Measurements from ENCODE around the gene C10orf67.
"Not testable (repeated sequence)": the region's sequence is repeated elsewhere in the genome, so short reads cannot be mapped to it uniquely, and the experiment has no call there.

The C10orf67 gene

DNA sequence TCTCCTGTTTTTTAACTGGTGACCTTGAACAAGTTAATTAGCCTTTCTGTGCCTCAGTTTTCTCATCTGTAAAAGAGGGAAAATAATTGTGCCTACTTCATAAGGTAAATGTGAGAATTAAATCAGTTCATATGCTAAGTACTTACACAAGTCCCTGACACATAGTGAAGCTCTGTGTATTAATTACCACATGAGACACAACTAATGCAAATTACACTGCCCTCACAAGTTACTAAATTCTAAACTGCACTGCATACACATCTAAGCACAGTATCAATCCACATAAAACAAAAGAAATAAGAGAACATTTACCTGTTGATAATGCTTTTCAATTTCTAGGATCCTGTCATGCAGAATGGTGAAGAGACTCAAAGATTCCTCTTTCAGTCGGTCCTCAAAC is 22.5 kb downstream of the C10orf67 start:
- DNase-seq: no peak

DNA sequence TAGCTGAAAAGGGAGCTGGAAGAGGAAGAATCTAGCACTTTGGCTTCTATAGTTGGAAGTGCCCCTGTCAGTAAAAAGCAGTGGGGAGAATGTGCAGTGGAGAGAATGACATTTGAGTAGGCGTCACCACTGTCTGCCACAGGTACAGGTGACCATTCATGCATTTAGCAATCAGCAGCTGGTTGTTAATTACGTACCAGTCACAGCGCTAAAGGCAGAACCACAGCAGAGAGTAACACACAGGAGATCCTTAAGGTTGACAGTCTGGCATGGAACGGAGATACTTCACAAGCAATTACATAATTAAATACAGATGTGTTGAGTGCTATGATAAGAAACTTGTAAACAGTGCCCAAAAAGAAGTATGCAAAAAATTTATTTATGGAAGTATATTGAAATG is 24.8 kb downstream of the C10orf67 start:
- DNase-seq: no peak

DNA sequence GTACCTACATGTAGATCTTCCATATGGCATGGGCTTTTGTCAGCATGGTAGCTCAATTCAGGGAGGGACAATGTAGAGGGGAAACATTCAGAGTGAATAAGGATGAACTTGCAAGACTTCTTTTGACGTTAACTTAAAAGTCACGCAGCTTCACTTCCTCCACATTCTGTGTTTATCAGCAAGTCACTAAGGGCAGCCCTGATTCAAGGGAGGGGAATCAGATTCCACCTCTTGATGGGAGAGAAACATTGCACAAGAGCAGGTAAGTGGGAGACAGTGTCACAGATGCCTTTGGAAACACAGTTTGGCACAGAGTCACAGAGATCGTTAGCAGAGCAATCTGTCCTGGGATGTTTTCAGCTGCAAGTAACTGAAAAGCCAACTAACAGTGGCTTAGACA is 26.2 kb downstream of the C10orf67 start:
- DNase-seq: no peak

DNA sequence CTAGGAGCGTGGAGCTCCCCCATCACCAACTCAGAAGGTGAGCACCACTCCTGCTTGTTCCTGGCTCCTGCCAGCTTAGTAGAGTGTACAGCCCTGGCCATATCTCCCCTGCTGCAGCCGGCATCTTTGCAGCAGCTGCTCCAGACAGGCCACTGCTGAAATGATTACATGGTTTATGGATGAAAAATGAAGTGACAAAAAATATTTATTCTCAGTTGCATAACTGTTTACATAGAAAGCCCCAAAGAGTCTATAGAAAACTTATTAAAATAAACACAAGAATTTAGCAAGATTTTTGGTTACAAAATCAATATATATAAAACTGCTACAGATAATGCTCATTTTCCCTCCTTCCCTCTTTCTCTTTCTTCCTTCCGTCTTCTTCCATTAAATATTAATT is 27.2 kb downstream of the C10orf67 start:
- no peak for DNase-seq

DNA sequence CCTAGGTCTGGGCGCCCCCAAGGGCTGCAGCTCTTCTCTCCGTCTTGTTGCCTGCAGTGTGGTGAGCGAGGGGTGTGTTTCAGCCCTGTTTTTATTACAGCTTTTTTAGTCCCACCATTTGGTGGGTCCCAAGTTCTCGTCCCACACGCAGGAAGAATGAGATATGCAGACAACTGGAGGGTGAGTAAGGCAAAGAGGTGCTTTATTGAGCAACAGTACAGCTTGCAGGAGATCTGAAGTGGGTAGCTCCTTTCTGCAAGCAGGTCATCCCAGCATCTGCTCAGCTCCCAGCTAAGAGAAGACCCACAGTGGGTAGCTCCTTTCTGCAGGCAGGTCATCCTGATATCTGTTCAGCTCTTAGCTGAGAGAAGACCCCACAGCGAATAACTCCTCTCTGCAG is 28.2 kb downstream of the C10orf67 start:
- no peak for DNase-seq

DNA sequence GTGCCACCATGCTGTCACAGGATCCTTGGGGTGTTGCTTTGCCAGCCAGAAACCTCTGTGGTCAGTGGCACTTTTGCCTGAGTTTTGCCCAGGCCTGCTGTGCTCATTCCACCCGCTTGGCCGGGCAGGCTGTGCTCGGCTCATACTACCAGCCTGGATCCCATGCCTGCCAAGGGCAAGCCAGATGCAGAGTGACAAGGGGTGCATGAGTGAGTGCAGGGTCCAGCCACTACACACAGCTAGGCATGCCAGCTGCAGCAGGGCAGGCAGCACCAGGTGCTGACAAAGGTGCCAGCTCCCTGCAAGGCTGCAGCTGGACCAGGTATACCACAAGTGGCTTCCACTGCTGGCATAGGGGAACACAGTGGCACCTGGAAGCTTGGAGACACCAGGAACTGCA is 28.6 kb downstream of the C10orf67 start:
- DNase-seq: no peak

DNA sequence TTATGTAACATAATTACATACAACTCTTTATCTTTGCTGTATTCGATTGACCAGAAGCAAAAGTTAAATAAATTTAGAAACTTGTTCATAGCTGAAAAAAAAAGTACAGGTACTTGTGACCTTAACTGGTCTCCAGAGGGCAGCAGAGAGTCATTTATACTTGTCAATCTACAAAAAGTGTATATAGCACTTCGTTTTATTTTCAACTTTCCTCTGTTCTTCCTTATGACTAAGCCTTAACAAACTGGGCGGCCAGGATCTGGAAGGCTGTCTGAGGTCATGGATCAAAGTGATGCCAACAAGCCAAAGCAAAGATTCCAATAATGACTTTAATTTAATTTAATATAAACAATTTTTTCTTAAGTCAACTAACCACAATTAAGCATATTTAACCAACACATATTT is 29.8 kb downstream of the C10orf67 start:
- peak; percentile 0 to 59 for DNase-seq

DNA sequence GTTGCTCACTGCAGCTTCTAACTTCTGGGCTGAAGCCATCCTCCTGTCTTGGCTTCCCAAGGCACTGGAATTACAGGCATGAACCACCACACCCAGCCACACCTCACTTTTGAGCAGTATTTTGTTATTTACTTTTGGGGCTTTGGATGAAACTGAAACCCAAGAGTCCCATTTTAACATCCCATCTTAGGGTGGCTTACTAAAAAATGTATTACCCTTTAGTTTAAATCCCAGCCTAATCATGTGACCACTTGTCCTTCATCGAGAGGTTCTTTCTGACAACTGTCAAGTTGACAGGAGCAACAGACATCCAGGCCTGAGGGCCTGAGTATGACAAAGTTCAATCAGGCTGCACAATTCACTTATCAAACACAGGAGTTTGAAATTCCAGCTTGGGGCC is 33.6 kb downstream of the C10orf67 start:
- DNase-seq: no peak

DNA sequence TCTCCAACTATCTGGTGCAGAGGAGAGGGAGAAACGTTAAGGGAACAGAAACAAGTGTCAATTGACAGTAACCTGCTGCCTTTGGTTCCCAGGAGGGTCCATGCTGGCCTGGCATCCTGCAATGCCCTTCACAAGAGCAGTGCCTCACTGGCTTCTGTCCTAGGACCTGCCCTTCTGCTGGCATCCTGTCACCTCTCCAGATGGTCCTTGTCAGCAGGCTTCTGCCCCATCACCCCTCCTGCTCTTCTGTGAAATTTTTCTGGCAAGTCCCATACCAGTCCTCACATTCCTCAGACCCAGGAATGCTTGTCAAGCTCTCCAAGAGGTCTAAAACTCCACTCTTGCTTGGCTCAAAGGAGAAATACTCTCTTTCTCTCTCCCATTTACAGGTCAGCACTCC is 34.2 kb downstream of the C10orf67 start:
- no peak for DNase-seq

DNA sequence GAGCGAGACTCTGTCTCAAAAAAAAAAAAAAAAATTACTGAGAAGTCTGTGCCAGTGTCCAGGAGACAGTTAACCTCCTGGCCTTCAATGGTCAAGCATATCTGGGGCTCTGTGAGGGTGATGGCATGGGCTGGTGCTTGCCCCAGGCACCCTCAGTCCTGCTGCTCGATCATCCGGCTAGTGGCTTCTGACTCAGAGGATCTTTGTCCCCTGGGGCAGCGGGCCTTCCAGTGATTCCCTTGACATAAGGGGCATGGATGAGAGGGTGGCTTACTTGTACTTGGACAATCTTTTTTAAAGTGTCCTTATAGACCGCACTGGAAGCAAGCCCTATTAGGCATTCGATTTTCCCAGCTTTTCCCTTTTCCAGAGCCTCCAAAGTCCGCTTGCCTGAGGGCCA is 44.6 kb downstream of the C10orf67 start:
- DNase-seq: not testable (repeated sequence)

DNA sequence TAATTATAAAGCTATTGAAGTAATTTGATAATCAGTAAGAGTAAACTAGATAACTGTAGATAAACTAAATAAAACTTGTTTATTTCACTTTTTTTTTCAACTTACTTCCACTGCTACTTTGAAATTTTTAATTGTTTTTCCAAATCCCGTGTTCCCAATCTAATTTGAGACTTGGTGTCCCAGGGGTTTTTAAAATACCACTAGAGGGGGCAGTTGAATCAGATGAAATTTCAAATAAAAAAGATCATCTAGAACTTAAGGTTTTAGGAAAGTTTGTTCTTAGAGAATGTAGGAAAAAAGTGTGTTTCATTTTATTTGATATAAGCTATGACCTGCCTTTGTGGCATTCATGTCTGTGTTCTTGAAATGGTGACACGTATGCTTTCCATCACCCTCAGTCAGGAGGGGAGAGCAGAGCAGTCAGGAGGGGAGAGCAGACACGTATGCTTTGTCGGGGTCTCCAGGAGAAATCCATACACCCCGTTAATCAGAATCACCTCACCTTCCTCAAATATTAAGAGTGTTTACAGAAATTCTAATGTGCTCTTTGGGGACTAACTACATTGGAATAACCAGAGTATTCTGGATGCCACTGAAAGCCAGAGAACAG is 49.9 kb downstream of the C10orf67 start:
- peak in 1 of 2 experiments; percentile 1 for DNase-seq

DNA sequence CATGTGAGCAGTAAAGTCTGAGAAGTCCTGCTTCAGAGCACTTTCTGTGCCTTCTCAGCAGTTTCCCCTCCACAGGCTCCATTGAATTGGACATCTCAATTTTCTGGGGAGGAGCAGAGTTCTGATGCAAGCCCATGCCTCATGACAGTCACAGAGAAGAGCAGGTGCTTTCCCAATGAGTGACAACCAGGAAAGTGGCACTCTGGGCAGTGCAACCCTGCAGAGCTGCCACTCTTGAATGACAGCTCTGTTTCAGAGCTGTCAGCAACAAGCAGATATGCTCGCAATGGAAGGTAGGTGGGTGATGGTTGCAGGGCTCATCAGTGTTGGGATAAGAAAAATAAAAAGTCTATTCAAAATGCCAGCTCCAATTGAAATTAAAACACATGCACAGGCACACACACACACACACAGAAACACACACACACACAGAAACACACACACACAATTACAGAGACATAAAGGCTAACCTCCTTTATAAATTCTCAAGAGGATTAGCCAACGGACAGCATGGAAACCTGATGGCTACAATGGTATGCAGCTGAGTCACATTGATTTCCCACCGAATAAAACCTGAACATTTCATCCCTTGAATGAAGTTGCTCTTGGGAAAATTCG is 50.5 kb downstream of the C10orf67 start:
- no peak for DNase-seq

DNA sequence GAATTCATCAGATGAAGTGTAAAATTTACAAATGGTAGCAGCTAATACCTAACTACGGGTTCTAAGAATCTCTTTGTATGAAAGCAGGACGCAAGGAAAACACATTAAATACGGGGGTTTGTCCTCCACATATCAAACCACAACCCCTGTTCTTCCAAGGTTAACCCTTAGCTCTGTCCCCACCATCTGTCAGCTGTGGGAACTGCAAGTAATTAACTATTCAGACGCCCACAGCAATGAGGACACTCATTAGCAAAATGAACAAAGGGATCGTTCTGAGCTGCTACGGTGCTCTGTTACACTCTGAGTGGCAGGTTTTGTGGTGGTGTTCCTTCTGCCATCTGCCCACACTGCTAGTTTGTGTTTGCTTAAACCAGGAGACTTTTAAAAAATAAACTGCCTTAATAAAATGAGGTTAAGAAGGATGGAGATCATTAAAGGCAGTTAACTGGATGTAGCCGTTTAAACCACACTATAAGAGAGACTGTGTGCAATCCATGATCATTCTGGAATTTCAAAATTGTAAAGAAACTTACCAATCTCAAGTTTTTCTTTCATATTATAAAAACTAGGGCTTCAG is 51.4 kb downstream of the C10orf67 start:
- DNase-seq: peak; percentile 64 to 78

DNA sequence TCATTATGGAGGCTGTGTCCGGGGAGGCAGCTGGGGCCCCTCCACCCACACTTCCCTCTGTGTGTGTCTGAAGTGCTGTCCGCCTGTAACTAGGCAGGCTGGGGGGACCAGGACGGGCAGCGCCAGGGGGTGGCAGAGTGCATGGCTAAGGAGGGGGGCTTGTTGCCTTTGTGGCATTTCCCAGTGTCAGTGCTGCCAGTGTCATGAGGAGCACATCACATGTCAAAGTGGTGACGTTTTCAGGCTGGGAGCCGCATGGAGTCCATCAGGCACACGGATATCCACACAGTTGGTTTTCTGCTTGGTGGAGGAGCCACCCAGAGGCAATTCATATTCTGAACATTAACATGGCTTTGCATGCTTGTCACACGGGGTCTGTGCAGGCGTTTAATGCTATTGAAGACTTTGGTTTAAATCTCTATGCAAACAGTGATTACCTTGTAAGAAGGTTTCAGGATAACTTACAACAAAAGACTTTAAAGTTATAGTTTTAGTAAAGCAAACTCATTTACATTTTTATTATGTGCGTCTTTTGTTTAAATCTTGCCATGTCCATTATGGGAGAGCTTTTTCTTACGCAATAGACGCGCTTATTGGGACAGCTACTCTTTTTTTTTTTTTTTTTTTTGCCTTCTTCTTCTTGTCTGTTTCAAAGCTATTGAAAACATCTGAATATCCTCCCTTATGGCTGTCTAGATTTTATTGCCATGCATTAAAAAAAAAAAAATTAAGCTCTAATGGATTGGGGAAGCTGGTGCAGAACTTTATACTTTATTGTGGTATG is 52.9 kb downstream of the C10orf67 start:
- DNase-seq: peak; percentile 9 to 29

DNA sequence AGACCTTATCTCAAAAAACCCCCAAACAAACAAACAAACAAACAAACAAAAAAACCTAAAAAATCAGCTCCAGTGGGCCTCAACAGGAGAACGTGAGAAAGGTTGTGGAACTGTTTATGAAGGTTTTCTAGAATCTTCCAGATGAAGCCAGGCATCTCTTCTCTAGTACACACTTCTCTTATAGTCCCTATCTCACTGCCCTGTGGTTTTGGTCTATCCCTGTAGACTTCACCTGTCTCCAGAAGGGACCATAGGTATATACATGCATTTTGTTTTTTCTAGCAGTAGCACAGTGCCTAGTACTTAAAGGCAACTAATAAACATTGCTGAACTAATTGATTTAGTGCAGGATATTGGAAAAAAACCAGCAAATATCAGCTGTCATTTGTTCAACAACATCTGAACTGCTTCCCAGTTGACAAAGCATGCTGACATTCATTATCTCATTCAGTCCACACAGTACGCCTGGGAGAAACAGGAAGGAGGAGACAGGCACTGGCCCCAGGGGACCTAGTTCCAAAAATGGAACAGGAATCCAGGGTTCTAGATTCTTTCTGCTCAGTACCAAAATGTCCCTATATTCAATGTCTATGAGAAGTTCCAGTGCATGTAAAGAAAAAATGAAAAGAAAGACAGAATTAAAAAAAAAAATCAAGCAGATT is 59.8 kb downstream of the C10orf67 start:
- DNase-seq: no peak

DNA sequence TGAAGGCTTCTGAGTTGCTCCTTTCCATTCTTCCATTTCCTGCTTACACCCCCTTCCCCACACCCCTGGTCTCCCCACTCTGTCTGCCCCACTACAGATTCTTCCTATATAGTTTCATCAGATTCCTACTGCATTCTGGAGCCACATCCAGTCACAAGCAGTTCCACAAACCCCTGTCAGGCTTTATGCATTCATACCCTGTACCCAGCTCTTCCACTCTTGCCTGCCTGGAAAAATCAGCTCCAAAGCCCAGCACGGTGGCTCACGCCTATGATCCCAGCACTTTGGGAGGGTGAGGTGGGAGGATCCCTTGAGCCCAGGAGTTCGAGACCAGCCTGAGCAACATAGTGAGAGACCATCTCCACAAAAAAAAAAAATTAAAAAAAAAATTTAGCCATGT is 60.4 kb downstream of the C10orf67 start:
- DNase-seq: no peak

DNA sequence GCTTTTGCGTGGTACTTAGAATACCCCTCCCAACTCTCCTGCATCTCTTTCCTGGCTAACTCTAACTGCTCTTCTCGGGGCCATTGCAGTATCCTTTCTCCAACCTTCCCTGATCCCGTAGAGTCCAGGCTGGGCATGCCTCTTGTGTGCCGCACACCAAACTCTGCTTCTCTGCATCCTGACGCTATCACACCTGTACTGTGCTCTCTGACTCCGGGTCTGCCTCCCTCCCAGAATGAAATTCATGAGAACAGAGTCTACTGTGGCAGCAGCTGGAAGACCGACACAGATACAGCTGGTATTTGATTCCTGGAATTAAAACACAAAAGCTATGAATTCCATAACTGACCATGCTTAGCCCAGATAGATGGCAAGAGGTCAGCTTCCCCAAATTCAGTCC is 60.9 kb downstream of the C10orf67 start:
- DNase-seq: no peak

DNA sequence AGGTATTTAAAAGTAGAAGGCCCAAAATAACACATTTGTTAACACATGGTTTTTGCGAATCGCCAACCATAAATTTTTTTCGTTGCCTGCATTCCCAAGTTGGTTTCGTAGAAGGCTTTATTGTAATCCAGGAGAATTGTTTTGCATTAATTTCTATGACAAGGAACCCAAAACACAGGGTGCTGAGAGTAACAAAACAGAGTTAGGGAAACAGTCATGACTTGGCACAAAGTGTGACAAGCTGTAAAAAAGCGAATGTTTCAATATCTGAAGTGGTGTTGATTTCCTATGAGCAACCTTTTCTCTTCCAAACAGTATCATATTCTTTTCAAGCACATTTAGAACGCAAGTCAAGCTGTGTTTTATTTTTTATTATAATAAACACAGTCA is 63.6 kb downstream of the C10orf67 start:
- no peak for DNase-seq

DNA sequence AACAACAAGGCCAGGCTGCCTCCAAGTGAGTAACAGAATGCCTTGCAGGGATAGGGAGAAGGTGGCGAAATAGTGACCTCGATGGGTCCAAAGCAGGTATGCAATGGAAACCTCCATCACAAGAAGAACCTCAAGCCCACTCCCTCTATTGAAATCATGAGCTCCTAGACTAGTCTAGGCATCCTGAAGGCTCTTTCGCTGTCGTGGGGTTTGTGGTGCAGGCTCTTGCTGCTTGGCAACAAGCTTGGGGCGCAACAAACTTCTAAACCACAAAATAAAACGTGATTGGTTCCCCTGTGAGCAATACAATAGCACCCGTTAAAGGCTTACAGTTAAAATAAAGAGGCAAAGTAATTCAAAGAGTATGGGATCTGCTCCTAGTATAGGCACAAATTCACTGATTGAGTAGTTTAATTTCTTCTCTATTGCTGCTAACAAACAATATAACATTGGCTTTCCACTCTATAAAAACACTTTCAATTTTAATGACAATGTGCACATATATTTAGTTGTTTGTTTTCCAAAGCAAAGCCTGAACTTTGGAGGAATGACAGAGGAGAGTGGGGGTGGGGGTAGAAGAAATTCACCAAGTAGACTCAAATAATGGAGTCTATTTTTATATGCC is 64.1 kb downstream of the C10orf67 start:
- DNase-seq: no peak

DNA sequence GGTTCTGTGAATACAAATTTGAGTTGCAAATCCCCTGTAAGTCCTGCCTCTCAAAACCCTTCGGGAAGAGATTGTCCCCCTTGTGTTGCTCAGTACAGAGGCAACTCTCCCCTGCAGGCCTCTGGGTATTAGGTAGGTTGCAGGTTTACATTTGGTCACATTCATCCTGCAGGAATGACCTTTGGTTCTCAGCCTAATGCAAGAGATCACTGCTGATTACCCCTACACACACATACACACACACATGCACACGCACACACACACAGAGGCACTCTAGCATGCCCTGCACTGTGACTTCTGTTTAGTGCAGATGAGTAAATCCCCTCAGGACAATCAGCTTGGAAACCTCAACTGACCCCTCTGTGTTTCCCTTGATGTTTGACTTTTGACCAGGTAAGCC is 69.2 kb downstream of the C10orf67 start:
- no peak for DNase-seq

DNA sequence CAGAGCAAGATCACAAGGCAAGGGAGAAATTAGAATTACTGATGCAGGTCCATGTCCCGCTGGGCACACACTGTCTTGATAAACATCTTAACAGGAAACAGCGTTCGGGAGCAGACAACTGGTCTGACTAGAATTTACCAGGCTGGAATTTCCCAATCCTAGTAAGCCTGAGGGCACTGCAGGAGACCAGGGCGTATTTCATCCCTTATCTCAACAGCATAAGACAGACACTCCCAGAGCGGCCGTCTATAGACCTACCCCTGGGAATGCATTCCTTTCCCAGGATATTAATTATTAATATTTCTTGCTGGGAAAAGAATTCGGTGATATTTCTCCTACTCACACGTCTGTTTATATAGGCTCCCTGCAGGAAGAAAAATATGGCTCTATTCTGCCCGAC is 70.4 kb downstream of the C10orf67 start:
- not testable (repeated sequence) for DNase-seq

DNA sequence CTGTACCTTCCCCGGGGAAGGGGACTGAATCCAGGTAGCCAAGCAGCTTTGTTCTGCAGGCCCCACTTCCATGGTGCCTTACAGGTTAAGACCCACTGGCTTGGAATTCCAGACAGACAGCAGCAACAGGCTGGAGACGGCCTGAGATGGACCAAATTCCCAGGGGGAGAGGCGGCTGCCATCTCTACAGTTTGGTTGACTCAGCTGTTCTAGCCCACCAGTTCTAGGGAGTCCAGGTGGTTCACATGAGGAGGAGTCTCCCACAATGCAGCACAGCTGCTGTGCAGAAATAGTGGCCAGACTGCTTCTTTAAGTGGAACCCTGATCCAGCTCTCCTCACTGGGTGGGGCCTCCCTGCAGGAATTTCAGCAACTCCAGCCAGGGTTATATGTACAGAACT is 74.1 kb downstream of the C10orf67 start:
- no peak for DNase-seq

Data from NCI-H526 (cell line).